H1 (cell line): ENCODE results near the gene ZNF615. TPM values are rescaled to one million over a fixed set of nuclear protein-coding genes. Genes with fewer than 3 reads are reported as not detected.

Experiments used
- CTCF ChIA-PET: fragments of 300-600 bp; sonication (Branson Sonifier 250); formaldehyde crosslinking; loops from one replicate; lab custom pipeline; 2021; ENCODE audit not compliant: partially characterized antibody; lab: Charles Lee
- POLR2A ChIA-PET: fragments of 300-600 bp; sonication (Branson Sonifier 250); formaldehyde crosslinking; loops from one replicate; lab custom pipeline; 2021; ENCODE audit warnings: inconsistent platforms; ENCODE audit not compliant: partially characterized antibody; lab: Charles Lee
- DNase-seq, 2 experiments: peaks; one replicate each; pipeline versions ENCODE4 v3.0.0 to v3.0.0-alpha.2; 2010 to 2022; ENCODE audit warnings: low spot score in 2 of 2, low read depth in 1 of 2, mixed read lengths in 1 of 2
- FAIRE-seq: peaks from 2 replicates; lab custom pipeline; 2011; peaks lifted over from hg19 to GRCh38; lab: Jason Lieb, UNC
- H2AFZ ChIP-seq: 2 replicates; pipeline ENCODE4 v1.8.1; 2012; ENCODE audit warnings: low read length, inconsistent platforms
- H2AK5ac ChIP-seq: 2 replicates; pipeline ENCODE4 v1.6.1; 2013; ENCODE audit warnings: low read depth, low read length
- H2BK120ac ChIP-seq: replicated peaks from 2 replicates; pipeline ENCODE3; 2013; ENCODE audit warnings: low read depth, low read length, inconsistent platforms
- H2BK12ac ChIP-seq: 2 replicates; pipeline ENCODE4 v1.6.1; 2013; ENCODE audit warnings: low read depth, low read length
- H2BK15ac ChIP-seq: 2 replicates; pipeline ENCODE4 v1.6.1; 2013; ENCODE audit warnings: low read length
- H2BK20ac ChIP-seq: 2 replicates; pipeline ENCODE4 v1.6.1; 2013; ENCODE audit warnings: low read length
- H2BK5ac ChIP-seq: 2 replicates; pipeline ENCODE4 v1.6.1; 2013; ENCODE audit warnings: low read depth, low read length
- H3K14ac ChIP-seq: 2 replicates; pipeline ENCODE4 v1.6.1; 2013; ENCODE audit warnings: inconsistent platforms; ENCODE audit not compliant: insufficient read length
- H3K18ac ChIP-seq: 2 replicates; pipeline ENCODE4 v1.6.1; 2013; ENCODE audit warnings: low read length; ENCODE audit errors: extremely low read depth
- H3K23ac ChIP-seq: 2 replicates; pipeline ENCODE4 v1.6.1; 2013; ENCODE audit warnings: inconsistent platforms; ENCODE audit not compliant: insufficient read length
- H3K23me2 ChIP-seq: 2 replicates; pipeline ENCODE4 v1.6.1; 2013; ENCODE audit warnings: low read depth, low read length
- H3K27ac ChIP-seq: 2 replicates; pipeline ENCODE4 v1.6.1; 2011; ENCODE audit warnings: low read depth, low read length, inconsistent platforms
- H3K27me3 ChIP-seq, 4 experiments: replicated peaks in 1 of 4; 1 replicate in 1 of 4; 2 replicates in 3 of 4; pipeline versions ENCODE4 v1.6.1 to v1.8.1; 2011 to 2013; ENCODE audit warnings: low read length in 3 of 4, mild to moderate bottlenecking in 3 of 4, inconsistent platforms in 2 of 4, mixed read lengths in 2 of 4, moderate library complexity in 1 of 4; ENCODE audit not compliant: control insufficient read depth in 3 of 4, insufficient read depth in 3 of 4; ENCODE audit errors: extremely low read depth in 1 of 4
- H3K36me3 ChIP-seq, 4 experiments: 2 replicates each; pipeline versions ENCODE4 v1.6.1 to v1.8.1; 2011 to 2013; ENCODE audit warnings: mild to moderate bottlenecking in 4 of 4, low read length in 3 of 4, moderate library complexity in 2 of 4, control low read depth in 1 of 4, inconsistent platforms in 1 of 4; ENCODE audit not compliant: insufficient read depth in 4 of 4, control insufficient read depth in 2 of 4
- H3K4ac ChIP-seq: replicated peaks from 2 replicates; pipeline ENCODE3; 2013; ENCODE audit warnings: low read length, low read depth, mixed read lengths, inconsistent platforms; ENCODE audit not compliant: insufficient read length
- H3K4me1 ChIP-seq, 4 experiments: replicated peaks in 1 of 4; 1 replicate in 1 of 4; 2 replicates in 3 of 4; pipeline versions ENCODE4 v1.6.1 to v1.8.1; 2011 to 2013; ENCODE audit warnings: low read length in 3 of 4, inconsistent platforms in 2 of 4, mixed read lengths in 1 of 4; ENCODE audit not compliant: insufficient read depth in 4 of 4, control insufficient read depth in 3 of 4
- H3K4me2 ChIP-seq, 2 experiments: 2 replicates each; pipeline versions ENCODE4 v1.6.1 to v1.8.1; 2011 to 2013; ENCODE audit warnings: low read depth in 2 of 2, low read length in 2 of 2, control low read depth in 1 of 2, inconsistent platforms in 1 of 2, mild to moderate bottlenecking in 1 of 2; ENCODE audit not compliant: insufficient read depth in 1 of 2
- H3K4me3 ChIP-seq, 4 experiments: fragments of 200-600, 300-600 bp in 1 of 4; sonication (generic), shearing (Covaris generic), sonication (Bioruptor Twin) in 1 of 4; 2 replicates each; pipeline versions ENCODE4 v1.5.1 to v1.8.1; 2011 to 2016; ENCODE audit warnings: low read length in 4 of 4, low read depth in 3 of 4, control low read depth in 2 of 4, inconsistent platforms in 2 of 4, mild to moderate bottlenecking in 2 of 4, mixed read lengths in 1 of 4, moderate library complexity in 1 of 4; ENCODE audit not compliant: insufficient read depth in 2 of 4; ENCODE audit errors: extremely low read depth in 1 of 4
- H3K56ac ChIP-seq: replicated peaks from 2 replicates; pipeline ENCODE3; 2013; ENCODE audit warnings: low read depth, mild to moderate bottlenecking, mixed read lengths, low read length, inconsistent platforms; ENCODE audit not compliant: insufficient read length
- H3K79me1 ChIP-seq: 2 replicates; pipeline ENCODE4 v1.6.1; 2013; ENCODE audit warnings: low read depth, low read length, control low read depth
- H3K79me2 ChIP-seq, 2 experiments: 2 replicates each; pipeline versions ENCODE4 v1.6.1 to v1.8.1; 2012 to 2013; ENCODE audit warnings: low read length in 2 of 2, mild to moderate bottlenecking in 2 of 2, inconsistent platforms in 1 of 2; ENCODE audit not compliant: insufficient read depth in 2 of 2, control insufficient read depth in 1 of 2
- H3K9ac ChIP-seq, 4 experiments: replicated peaks in 1 of 4; 1 replicate in 1 of 4; 2 replicates in 3 of 4; pipeline versions ENCODE4 v1.6.1 to v1.8.1; 2011 to 2013; ENCODE audit warnings: low read depth in 3 of 4, low read length in 3 of 4, control low read depth in 2 of 4, mild to moderate bottlenecking in 2 of 4, moderate library complexity in 2 of 4, inconsistent platforms in 1 of 4; ENCODE audit errors: extremely low read depth in 1 of 4
- H3K9me3 ChIP-seq, 2 experiments: 2 replicates each; pipeline versions ENCODE4 v1.6.1 to v1.8.1; 2012 to 2013; ENCODE audit warnings: mild to moderate bottlenecking in 2 of 2, moderate library complexity in 2 of 2, control low read depth in 1 of 2, inconsistent platforms in 1 of 2, low read depth in 1 of 2, low read length in 1 of 2, mixed read lengths in 1 of 2; ENCODE audit not compliant: insufficient read depth in 2 of 2
- H4K20me1 ChIP-seq, 2 experiments: replicated peaks in 1 of 2; 2 replicates each; pipeline versions ENCODE3 to v1.8.1; 2011 to 2013; ENCODE audit warnings: inconsistent platforms in 2 of 2, low read length in 2 of 2, mild to moderate bottlenecking in 1 of 2; ENCODE audit not compliant: insufficient read depth in 2 of 2, control insufficient read depth in 1 of 2
- H4K5ac ChIP-seq: 2 replicates; pipeline ENCODE4 v1.6.1; 2013; ENCODE audit warnings: low read length, low read depth, mixed read lengths, inconsistent platforms; ENCODE audit not compliant: insufficient read length
- H4K8ac ChIP-seq: 2 replicates; pipeline ENCODE4 v1.8.0; 2013; ENCODE audit warnings: mild to moderate bottlenecking, moderate library complexity, low read length, inconsistent platforms; ENCODE audit not compliant: insufficient read depth; ENCODE audit errors: extremely low read depth
- H4K91ac ChIP-seq: replicated peaks from 2 replicates; pipeline ENCODE3; 2013; ENCODE audit warnings: low read length, mixed read lengths, inconsistent platforms; ENCODE audit not compliant: insufficient read length
- BCL11A ChIP-seq, 2 experiments: IDR thresholded peaks; one replicate each; pipeline ENCODE4 v1.6.1; 2011; ENCODE audit warnings: low read depth in 2 of 2, low read length in 2 of 2, mild to moderate bottlenecking in 2 of 2
- CEBPB ChIP-seq: IDR thresholded peaks from 2 replicates; pipeline ENCODE4 v1.6.1; 2012; ENCODE audit warnings: low read depth, low read length
- EZH2 ChIP-seq: fragments of 200-600 bp; sonication (generic); IDR thresholded peaks from 2 replicates; pipeline ENCODE4 v1.7.1; 2012; ENCODE audit warnings: low read depth, mild to moderate bottlenecking, moderate library complexity, low read length, inconsistent platforms; ENCODE audit not compliant: severe bottlenecking
- HDAC6 ChIP-seq: IDR thresholded peaks from one replicate; pipeline ENCODE4 v1.7.1; 2012; ENCODE audit warnings: low read depth, mild to moderate bottlenecking, inconsistent platforms, low read length, moderate library complexity
- KDM5A ChIP-seq: fragments of 200-600 bp; IDR thresholded peaks from 2 replicates; pipeline ENCODE4 v1.7.1; 2012; ENCODE audit warnings: mild to moderate bottlenecking, low read length, inconsistent platforms, mixed read lengths
- RAD21 ChIP-seq, 2 experiments: IDR thresholded peaks in 1 of 2; conservative IDR thresholded peaks in 1 of 2; 2 replicates each; pipeline ENCODE4 v1.6.1; 2011; ENCODE audit warnings: low read depth in 2 of 2, low read length in 2 of 2, improper control_type of control experiment in 1 of 2, inconsistent platforms in 1 of 2, mild to moderate bottlenecking in 1 of 2, moderate library complexity in 1 of 2
- RBBP5 ChIP-seq: IDR thresholded peaks from 2 replicates; pipeline ENCODE4 v1.7.1; 2012; ENCODE audit warnings: low read depth, mild to moderate bottlenecking, inconsistent platforms, low read length, moderate library complexity, borderline replicate concordance
- SAP30 ChIP-seq: fragments of 300-600 bp; sonication (generic); IDR thresholded peaks from 2 replicates; pipeline ENCODE4 v1.7.1; 2012; ENCODE audit warnings: low read length, moderate library complexity, mild to moderate bottlenecking, inconsistent platforms; ENCODE audit not compliant: insufficient read depth, insufficient replicate concordance
- SIX5 ChIP-seq: IDR thresholded peaks from 2 replicates; pipeline ENCODE4 v1.6.1; 2011; ENCODE audit warnings: mild to moderate bottlenecking, low read depth, low read length
- ZNF274 ChIP-seq: IDR thresholded peaks from 2 replicates; pipeline ENCODE4 v1.7.0; 2012; ENCODE audit warnings: low read length, borderline replicate concordance; ENCODE audit errors: extremely low read depth
- WGBS, 2 experiments: shearing (Covaris generic) in 1 of 2; methylation state at CpG; one replicate each; pipeline versions ENCODE4 v1.1.6 to v1.1.7; 2013 to 2015; ENCODE audit warnings: low lambda C conversion rate in 2 of 2, mixed read lengths in 2 of 2, inconsistent platforms in 1 of 2, low coverage in 1 of 2, missing lambda C conversion rate in 1 of 2; ENCODE audit not compliant: insufficient replicate concordance in 2 of 2, insufficient coverage in 1 of 2, insufficient read length in 1 of 2; ENCODE audit errors: extremely low coverage in 1 of 2, missing lambda C conversion rate in 1 of 2; 5-methylcytosine and 5-hydroxymethylcytosine counted together
- polyA plus RNA-seq, 7 experiments: library from polyadenylated mRNA; depleted of rRNA in 3 of 7; stranded (reverse) in 5 of 7; unstranded in 2 of 7; fragments of >200 nt in 5 of 7; fragments of 200-250 nt in 2 of 7; gene quantifications; 1 replicate in 5 of 7; 2 replicates in 1 of 7; 4 replicates in 1 of 7; pipeline versions ENCODE4 v1.2.1 to v1.2.3, GENCODE V29; 2011 to 2013; ENCODE audit warnings: missing spikeins in 2 of 7, mixed read lengths in 2 of 7
- total RNA-seq: library from RNA; stranded (reverse); fragmentation: NEBNext Ultra II Directional; extraction: Animal tissue kit (Norgen Biotek cat#: 25700); gene quantifications from 2 replicates; pipeline ENCODE4 v1.2.1, GENCODE V29; 2021
- TF ChIP-seq, protein P1 (sequence below): IDR thresholded peaks from 2 replicates; pipeline ENCODE4 v1.6.1; 2012; ENCODE audit warnings: low read length, inconsistent platforms

ZNF615 gene
- total and polyA plus RNA-seq, 2 of the 8 experiments (the other 6 are each of a cell fraction or from before 2014, with no cell fraction given), result 2.8 to 7.5 TPM

DNA sequence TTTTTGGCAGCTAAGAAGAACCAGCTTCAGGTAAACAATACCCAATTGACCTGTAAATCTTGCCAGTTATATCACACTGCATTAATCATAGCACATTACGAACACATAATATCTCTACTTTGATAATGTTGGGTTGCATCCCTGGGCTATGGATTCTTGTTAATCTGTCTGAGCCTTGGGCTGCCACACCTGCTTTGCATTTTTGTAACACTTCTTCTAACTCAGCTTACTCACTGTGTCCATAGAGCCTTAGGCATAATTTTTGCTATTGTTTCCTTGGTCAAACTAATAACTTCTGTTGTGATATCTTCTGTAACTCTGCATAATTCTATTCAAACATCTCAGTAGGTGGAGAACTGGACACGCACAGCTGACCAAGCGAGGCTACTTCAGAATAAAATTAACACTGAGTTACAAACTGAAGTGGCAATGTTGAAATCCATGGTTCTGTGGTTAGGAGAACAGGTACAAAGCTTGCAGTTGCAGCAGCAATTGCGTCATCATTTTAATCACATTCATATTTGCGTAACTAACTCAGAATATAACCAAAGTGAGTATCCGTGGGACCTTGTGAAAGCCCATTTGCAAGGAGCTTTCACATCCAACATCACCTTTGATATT, 27.8 kb downstream of the ZNF615 start:
- H3K23me2 ChIP-seq, result no peaks in the 10 kb centered on the region
- H2BK20ac ChIP-seq, result no peak overlapping the region
- H3K27ac ChIP-seq, result no peak overlapping the region
- no peaks in the 10 kb centered on the region for H4K20me1 ChIP-seq
- H3K14ac ChIP-seq, result no peak overlapping the region
- ChIA-PET CTCF (no interaction called here), POLR2A (interaction anchor here (1.4 kb wide), 1 partner anchor 79 kb away, joined by 5 read pairs; no protein-coding TSS in a partner anchor)
- H3K79me2 ChIP-seq, result peaks cover 0 to 61% of the 10 kb centered on the region in 2 experiments; a peak in 2 of 4 replicates
- H2AK5ac ChIP-seq, result no peak overlapping the region
- DNase-seq (no peak), FAIRE-seq (no peak)
- H2AFZ ChIP-seq, result no peak overlapping the region
- H3K56ac ChIP-seq, result no peak overlapping the region
- H3K9ac ChIP-seq, result no peak overlapping the region
- no peaks in the 10 kb centered on the region for H3K79me1 ChIP-seq
- no peak overlapping the region for H2BK5ac ChIP-seq
- no peaks in the 10 kb centered on the region for H3K27me3 ChIP-seq
- WGBS, 2 experiments, result 90% methylated on average over 6 of the region's 6 CpGs; no CpG with 5 or more reads in 1 of the 2 experiments
- no peak overlapping the region for H2BK15ac ChIP-seq
- no peak overlapping the region for H4K8ac ChIP-seq
- no peak overlapping the region for H2BK12ac ChIP-seq
- no peak overlapping the region for H2BK120ac ChIP-seq
- H4K5ac ChIP-seq, result no peak overlapping the region
- H3K4me2 ChIP-seq, result no peak overlapping the region
- H3K4me3 ChIP-seq, result no peak overlapping the region
- H3K18ac ChIP-seq, result no peak overlapping the region
- peaks cover 17 to 34% of the 10 kb centered on the region in 2 experiments for H3K9me3 ChIP-seq
- no peak overlapping the region for H3K4ac ChIP-seq
- no peaks in the 10 kb centered on the region for H3K4me1 ChIP-seq
- H3K36me3 ChIP-seq, result peaks cover 0 to 11% (median 0%) of the 10 kb centered on the region in 4 experiments; a peak in 3 of 8 replicates
- H3K23ac ChIP-seq, result no peak overlapping the region
- H4K91ac ChIP-seq, result no peak overlapping the region
- no peak for TF ChIP-seq KDM5A
- TF ChIP-seq SIX5, result no peak
- no peak for TF ChIP-seq RAD21 (IDR thresholded peaks at IDR 0.05 in 1 of 2, conservative IDR thresholded peaks at IDR 0.05 in 1 of 2; ENCODE audit: low read depth in 2 of 2, low read length in 2 of 2)
- TF ChIP-seq SAP30, result no peak
- no peak for TF ChIP-seq ZNF274
- TF ChIP-seq HDAC6, result no peak
- TF ChIP-seq, protein P1, sequence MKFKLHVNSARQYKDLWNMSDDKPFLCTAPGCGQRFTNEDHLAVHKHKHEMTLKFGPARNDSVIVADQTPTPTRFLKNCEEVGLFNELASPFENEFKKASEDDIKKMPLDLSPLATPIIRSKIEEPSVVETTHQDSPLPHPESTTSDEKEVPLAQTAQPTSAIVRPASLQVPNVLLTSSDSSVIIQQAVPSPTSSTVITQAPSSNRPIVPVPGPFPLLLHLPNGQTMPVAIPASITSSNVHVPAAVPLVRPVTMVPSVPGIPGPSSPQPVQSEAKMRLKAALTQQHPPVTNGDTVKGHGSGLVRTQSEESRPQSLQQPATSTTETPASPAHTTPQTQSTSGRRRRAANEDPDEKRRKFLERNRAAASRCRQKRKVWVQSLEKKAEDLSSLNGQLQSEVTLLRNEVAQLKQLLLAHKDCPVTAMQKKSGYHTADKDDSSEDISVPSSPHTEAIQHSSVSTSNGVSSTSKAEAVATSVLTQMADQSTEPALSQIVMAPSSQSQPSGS, result no peak
- no peak for TF ChIP-seq CEBPB
- TF ChIP-seq BCL11A (IDR thresholded peaks at IDR 0.05; ENCODE audit: low read depth in 2 of 2, low read length in 2 of 2), result no peak
- no peak for TF ChIP-seq RBBP5
- no peak for TF ChIP-seq EZH2
